UCSD-AML1 (cell line): Measurements from ENCODE around the gene MICAL3.

Source experiments
- DNase-seq: peaks from one replicate; lab custom pipeline; 2025; ENCODE audit not compliant: unreplicated experiment; lab: John Stamatoyannopoulos, UW

MICAL3 gene

DNA sequence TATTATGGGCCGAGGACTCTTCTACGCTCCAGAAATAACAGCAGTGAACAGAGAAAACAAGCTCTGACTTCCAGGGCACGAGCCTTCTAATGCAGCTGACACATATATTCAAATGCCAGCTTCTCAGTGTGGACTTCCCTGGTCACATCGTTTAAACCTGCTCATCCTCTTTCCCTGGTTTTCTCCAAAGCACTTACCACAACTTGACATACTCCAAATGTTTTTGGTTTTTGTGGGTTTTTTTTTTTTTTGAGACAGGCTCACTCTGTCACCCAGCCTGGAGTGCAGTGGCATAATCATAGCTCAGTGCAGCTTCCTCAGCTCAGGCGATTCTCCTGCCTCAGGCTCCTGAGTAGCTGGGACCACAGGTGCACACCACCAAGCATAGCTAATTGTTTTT, 105.5 kb downstream of the MICAL3 start:
- no peak for DNase-seq

DNA sequence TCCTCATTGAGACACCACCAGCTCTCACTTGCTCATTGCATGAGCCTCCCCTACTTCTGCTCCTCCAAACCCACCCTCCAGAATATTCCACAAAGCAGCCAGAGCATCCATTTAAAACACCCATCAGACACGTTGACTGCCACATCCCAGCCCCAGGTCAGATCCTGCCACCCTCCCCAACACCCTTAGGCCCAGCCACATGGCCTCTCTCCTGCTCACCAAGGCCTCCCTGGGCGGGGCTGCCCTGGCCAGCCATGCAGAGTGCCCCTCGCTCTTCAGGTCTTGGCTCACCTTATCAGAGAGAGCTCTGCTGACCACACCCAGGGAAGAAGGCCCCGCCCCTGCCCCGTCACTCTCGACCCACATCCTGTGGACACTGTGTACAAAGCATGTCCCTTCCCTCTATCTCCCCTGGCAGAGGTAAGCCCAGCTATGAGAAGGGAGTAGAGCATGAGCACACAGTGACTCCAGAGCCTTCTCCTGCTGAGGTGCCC, 106.8 kb downstream of the MICAL3 start:
- peak; percentile 32 for DNase-seq

DNA sequence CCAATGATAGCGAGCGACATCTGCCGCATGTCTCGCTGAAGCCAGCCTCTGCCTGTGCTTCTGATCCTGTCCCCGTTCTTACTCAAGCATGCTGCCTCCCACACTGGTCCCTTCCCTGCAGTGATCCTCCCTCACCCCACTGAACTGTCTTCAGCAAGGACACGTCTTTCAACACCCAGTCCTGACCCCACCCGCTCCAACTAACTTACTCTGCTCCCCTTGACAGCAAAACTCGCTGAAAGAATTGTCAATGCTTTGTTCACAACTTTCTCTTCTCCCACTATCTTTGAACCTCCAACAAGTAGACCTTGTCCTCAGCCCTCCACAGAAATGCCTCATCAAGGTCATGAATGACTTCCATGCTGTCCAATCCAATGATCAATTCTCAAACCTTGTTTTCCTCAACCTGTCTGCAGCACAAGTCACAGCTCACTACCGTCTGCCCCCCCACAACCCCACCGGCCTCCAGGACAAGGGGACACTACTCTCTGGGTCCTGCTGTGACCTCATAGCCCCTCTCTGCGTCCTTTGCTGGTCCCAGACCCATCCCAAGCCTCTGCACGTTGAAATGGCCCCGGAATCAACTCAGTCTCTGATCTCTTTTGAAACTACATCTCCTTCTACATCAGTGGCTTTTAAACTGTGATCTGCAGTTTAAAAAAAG, 108.0 kb downstream of the MICAL3 start:
- DNase-seq = no peak

DNA sequence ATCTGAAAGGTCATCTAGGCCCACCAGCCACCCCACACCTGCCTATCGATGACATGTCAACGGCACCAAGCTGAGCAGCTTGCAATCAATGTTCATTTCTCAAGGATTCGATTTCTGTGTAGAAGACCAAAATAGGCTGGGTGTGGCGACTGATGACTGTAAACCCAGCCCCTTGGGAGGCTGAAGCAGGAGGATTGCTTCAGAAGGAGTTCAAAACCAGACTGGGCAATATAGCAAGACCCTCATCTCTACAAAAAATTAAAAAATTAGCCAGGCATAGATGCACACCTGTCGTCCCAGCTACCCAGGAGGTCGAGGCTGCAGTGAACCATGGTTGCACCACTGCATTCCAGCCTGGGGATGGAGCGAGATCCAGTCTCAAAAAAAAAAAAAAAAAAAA, 108.7 kb downstream of the MICAL3 start:
- no peak for DNase-seq

DNA sequence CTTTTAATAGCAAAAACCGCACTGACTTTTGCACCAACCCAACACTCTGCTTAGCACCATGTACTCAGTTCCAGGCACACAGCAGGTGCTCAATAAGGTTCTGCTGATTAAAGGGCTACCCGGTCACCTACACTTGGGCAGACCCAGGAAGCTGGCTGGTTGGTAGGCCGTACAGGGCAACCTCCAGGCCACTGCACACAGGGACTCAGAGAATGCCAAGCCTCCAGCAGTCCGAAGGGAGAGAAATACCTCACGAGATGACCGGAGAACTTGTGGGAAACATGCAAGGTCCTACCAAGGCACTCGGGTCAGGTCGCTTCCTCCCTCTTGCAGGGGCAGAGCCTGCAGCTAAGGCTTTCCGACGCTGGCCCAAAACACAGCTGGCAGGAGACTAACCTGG, 109.2 kb downstream of the MICAL3 start:
- DNase-seq = no peak

DNA sequence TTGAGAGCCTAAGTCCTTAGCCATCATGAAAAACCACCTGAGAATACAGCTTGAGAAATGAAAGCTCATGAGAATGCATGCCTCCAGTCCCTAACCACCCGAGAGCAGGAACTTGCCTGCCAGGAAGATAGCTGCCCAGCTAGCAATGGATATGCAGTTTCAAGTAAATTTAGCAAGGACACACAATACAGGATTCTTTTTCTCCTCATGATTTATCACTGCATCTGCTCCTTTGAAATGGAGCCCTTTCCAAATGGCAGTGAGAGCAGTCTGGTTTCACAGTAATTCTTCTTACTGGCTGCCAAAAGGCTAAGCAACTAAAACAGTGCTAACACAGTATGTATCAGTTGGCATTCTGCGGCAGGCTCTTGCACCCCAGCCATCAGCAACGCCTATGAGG, 109.9 kb downstream of the MICAL3 start:
- DNase-seq = no peak

DNA sequence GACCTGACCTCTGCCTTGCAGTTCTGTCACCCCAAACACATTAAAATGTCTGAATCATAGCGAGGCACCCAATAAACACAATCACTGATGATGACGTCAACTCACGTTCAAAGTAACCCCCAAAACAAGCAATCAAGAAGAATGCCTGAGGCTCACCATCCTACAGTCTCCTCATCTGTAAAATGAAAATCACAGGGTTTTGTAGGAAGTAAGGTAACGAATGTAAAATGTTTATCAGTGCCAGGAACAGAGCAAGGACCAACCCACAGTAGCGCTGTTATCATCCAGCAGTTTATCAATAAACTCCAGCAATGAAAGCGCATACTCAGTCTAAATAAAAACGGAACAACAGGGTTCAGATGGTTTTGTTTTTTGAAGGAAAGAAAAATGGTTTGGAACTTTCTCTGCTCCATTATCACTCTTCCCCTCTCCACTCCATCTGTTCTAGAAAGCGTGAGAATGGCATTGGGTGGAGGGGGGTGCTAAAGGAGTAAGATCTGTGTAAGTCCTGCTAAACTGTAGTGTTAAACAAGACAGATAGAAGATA, 110.5 kb downstream of the MICAL3 start:
- no peak for DNase-seq

DNA sequence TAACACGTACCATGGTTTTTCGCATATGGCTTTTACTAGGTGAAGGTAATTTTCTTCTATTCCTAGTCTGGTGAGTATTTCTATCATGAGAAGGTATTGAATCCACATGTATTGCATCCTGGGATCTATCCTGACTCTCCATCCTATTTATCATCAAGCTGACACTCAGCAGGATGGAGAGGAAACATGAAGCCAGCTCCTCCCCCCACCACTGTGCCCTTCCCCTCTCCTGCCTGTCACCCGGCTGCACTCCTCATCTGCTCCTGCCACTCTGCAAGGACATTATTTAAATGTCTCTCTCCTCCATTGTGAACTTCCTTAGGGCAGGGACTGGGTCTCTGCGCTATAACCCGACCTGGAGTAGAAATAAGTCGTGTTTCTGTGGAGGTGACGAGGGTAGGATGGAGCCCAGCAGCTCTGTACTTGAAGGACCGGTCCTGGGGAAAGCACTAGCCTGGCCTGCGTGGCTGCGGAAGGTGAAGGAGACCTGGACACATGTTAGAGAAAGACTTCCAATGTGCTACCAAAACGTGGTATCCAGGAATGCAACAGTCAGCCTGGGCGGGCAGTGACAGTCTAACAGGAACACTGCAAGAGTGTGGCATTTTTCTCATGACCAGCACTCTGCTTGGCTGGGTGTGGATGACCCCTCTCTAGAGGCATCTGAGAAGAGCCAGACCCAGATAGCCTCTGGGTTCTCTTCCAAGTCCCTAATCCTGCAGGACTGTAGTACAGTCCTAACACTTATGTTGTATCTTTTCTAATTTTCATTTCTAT, 111.2 kb downstream of the MICAL3 start:
- no peak for DNase-seq

DNA sequence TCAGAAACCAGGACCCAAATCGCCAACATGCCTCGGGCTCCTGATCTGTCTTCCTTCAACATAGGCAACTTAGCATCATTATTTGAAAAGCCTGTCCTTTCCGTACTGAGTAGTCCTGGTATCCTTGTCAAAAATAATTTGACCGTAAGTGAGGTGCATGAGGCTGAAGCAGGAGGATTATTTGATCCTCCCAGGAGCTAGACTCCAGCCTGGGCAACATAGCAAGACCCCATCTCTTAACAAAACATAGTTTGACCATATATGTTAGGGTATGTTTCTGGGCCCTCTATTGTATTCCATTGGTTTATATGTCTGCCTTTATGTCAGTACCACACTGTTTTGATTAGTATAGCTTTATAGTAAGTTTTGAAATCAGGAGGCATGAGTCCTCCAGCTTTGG, 112.5 kb downstream of the MICAL3 start:
- no peak for DNase-seq

DNA sequence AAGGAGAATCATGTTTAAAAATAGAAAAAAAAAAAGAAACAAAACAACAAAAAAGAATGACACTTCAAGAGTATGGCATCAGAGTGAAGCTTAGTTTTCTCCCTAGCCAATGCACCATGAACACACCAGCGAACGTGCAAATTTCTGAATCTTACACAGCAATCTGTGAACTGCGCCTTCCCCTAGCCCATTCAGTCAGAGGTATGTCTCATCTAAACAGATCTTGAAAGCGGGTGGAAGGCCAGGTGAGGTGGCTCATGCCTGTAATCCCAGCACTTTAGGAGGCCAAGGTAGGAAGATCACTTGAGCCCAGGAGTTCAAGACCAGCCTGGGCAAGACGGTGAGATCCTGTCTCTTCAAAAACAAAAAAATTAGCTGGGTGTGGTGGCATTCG, 113.1 kb downstream of the MICAL3 start:
- DNase-seq = no peak

DNA sequence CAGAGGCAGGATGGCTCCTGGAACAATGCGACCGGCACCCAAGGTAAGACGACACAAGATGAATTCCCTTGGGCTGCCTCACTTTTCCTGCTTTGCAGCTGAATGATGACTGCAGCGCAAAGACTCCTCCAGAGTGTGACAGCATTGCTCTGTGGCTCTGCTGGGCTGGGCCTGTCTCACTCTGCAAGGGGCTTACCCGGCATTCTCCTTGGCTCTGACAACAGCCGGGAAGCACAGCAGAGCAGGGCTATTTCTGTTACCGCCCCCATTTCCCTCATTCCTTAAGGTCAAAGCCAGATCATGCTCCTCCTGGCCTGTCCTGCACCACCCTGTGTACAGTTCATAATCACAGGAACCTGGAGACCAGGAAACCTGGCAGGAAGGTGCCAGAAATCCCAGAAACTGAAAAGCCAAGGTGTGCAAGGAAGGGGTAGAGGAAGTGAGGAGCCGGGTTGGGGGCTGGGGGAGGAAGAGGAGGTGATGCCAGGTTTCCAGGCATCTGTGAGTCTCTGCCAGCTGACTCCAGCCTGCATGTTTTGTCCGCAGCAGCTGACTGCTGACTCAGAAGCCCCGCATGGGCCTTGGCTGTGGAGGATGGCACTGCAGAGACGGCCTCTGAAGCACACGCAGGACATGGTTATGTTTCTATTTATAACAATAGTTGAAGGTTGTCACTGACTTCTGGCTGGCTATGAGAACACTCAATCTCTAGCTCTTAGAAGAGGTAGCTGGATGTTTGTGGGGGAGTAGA, 113.6 kb downstream of the MICAL3 start:
- peak; percentile 52 for DNase-seq

DNA sequence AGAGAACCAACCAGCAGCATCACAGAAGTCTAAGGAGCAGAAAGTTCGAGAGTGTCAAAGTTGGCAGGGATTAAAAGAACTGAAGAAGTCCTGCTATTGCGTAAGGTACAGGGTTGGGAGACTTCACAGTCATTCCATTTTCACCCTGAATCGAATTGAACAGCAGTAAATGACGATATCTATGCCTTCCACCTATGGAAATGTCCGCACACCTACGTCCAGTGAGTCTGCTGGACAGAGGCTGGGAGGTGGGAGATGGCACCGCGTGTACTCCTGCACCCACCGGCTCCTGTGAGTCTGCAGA, 116.7 kb downstream of the MICAL3 start:
- no peak for DNase-seq

DNA sequence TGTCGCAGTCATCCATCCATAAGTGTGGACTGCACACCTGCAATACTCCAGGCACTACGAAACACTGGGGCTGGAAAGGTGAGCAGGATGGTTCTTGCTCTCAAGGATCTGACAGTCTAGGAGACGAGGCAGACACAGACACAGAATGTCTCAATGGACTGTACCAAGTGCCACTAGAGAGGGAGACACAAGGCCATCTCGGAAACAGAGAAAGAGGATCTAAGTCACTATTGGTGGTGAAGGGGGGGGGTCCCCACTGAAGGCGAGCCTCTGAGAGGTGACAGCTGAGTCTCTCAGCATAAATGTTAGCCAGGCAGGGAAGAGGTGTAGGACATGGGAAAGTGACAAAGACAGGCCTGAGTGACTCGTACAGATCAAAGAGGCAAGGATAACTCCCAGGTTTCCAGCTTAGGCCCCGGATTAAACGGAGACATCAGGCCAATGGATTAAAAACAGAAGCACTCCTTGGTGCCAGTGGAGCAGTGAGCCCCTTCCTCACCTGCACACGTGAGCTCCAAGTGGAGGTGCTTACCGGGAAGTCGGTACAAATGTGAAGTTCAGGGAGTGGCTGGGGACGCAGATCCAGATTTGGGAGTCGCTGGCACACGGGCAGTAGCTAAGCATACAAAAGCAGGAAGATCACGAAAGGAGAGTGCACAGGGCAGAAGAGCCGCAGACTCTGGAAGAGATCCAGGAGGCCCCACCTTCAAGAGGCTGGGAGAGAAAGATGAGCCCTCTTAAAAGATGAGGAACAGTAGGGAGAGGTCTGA, 117.2 kb downstream of the MICAL3 start:
- DNase-seq = no peak

DNA sequence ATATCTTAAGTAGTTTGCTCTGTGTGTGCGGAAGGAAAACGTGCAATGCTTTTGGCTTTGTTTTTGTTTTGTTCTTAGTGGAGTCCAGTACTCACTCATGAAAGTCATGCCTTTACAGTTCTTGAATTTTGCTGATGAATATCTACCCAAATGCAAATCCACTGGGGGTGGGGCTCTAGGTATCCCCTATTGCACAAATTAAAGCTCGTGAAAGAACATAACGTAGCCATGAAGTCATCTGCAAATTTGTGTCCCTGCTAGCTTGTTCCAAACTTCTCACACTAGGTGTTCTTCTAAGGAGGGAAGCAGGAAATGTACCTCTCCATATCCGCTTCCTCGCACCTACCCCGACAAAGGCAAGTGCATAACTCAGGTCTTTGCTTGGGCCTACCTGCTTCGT, 118.9 kb downstream of the MICAL3 start:
- no peak for DNase-seq

DNA sequence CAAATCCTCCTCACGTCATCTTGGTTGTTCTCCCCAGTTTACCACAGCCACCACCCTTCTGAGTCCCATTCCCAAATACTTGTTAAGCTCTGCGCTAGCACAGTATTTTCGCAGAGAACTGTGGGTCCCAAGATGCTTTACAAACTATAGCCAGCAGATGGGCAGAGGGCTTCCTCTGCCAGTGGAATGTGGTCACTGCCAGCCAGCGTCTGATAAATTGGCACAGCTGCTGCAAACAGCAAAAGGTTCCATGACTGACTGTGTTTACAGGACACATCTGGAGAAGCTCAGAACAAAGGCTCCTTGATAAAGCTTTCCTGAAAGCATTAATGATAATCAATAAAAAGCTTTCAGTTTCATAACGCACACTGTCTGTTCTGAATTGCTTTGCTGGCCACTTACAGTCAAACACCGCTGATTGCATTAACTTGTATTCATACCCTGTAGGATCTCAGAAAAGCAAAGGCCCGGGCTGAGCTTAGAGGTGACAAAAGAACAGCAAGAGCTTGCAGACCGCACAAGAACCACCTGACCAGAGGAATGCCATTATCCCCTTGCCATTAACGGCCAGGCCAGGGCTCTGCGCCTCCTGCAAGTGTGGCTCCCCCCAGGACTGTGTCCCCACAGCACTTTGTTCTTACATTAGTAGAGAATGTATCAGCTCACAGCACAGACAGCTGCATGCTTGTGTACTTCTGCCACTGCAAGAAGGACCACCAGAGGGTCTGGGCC, 120.6 kb downstream of the MICAL3 start:
- no peak for DNase-seq

DNA sequence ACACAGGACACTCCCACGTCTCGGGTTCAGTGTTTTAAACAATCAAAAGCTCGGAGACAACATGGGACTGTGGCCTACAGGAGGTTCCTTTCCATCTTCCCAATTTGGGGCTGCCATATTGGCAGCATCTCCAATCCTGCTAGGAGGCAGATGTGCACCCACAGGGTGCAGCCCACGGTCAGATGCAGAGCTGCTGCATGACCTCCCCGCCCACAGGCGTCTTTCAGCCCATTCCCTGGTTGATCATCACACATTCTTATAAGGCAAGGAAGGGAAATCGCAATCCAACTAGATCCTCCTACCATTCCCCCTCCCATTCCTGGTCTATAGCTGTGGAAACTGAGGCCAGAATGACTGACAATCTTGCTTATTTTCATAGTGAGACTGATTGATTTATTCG, 121.4 kb downstream of the MICAL3 start:
- no peak for DNase-seq

DNA sequence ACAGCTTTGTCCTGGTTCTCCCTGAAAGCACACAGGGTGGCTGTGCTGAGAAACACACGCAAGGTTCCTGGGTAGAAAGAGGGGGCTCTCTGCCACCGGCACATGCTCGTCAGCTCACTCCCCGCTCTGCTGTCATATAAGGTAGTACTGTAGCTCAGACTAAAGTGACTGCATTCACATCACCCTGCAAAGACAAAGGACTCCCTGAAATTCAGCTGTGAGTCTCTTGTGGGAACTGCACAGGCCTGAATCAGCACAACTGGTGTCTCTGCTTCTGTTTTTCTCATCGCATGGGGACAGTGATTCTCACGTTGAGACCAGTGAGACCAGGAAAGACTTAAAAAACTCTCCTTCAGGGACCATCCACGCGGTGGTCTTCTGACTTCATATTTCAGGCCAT, 126.0 kb downstream of the MICAL3 start:
- no peak for DNase-seq

DNA sequence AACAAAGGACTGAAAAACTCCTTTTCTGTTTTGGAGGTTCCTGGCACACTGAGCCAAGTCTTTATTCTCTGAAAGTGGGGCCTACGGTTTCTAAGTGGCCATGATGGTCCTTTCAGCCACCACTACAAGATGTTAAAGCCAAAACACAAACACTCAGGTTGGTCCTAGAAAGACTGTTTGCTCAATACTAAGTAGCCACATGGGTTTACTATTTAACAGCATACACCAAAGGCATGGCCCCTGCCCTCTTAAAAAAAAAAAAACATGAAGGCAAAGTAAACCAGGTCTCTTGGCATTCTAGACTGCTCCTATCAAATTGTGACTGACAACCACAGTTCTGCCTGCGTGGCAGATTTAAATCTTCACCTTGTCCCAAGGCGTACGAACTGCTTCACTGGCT, 126.5 kb downstream of the MICAL3 start:
- DNase-seq = no peak

DNA sequence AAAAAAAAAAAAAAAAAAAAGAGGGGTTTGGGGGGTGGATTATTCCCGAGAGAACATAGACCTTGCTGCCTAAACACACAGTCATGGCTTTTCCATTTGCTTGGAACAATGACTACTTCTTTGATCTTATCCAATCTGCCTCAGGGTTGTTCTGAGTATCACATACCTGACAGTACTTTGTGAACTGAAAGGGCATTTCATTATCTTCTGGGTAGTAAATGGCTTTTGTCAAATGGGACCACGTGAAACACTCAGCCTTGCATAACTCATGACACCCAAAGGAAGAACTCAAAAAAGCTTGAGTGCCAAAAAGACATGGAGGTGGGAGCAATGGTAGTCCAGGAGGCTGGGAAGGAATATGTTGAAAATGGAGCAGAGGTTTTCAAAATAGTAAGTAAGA, 126.9 kb downstream of the MICAL3 start:
- DNase-seq = no peak

DNA sequence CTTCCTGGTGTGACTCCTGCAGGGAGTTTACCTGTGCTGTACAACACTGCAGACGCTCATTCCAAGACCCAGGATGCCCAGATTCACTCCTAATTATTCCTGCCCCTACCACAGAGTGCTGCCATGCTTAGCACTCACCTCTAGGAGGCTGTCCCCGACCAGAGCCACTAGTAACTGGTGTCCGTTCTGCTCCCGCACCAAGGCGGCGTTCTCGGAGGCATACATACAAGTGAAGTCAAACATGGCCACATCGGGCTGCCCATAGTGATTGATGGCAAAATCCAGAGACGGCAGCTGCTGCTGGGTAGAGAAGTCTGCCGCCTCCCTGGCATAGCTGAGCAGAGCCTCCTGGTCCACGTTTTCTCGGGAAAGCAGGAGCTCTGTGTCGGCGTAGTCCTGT, 127.8 kb downstream of the MICAL3 start:
- no peak for DNase-seq
